Esophagus muscularis mucosa (tissue), 4 donors: ENCODE results near the gene AHI1. TPM values are rescaled to one million over a fixed set of nuclear protein-coding genes. Genes with fewer than 3 reads are reported as not detected.

ENCODE experiments used
- DNase-seq: peaks from one replicate; pipeline ENCODE4 v3.0.0-alpha.2; 2017; ENCODE audit errors: extremely low spot score
- H3K27ac ChIP-seq, 4 donors: fragments of 200-600 bp; sonication (generic); replicated peaks in 1 of 4; 1 replicate in 3 of 4; 2 replicates in 1 of 4; pipeline ENCODE4 v1.5.1; 2016 to 2019; ENCODE audit warnings: mild to moderate bottlenecking in 1 of 4
- H3K27me3 ChIP-seq, 4 donors: fragments of 200-600 bp; sonication (generic); one replicate each; pipeline versions ENCODE4 v1.5.1 to v1.6.0; 2016 to 2019
- H3K36me3 ChIP-seq, 4 donors: fragments of 200-600 bp; sonication (generic); one replicate each; pipeline ENCODE4 v1.5.1; 2016 to 2019
- H3K4me1 ChIP-seq, 4 donors: fragments of 200-600 bp; sonication (generic); one replicate each; pipeline ENCODE4 v1.5.1; 2016 to 2019
- H3K4me3 ChIP-seq, 4 donors: fragments of 200-600 bp; sonication (generic); 1 replicate in 2 of 4; 2 replicates in 2 of 4; pipeline ENCODE4 v1.5.1; 2016 to 2019; ENCODE audit warnings: mild to moderate bottlenecking in 4 of 4, moderate library complexity in 1 of 4
- H3K9me3 ChIP-seq, 4 donors: fragments of 200-600 bp; sonication (generic); 1 replicate in 3 of 4; 2 replicates in 1 of 4; pipeline ENCODE4 v1.5.1; 2016 to 2019
- CTCF ChIP-seq, 3 experiments: fragments of 200-600 bp in 2 of 3; fragments of 450-650 bp in 1 of 3; sonication (generic) in 2 of 3; IDR thresholded peaks; one replicate each; pipeline ENCODE4 v1.5.1; 2017 to 2019; ENCODE audit warnings: antibody characterized with exemption in 3 of 3, mild to moderate bottlenecking in 2 of 3, moderate library complexity in 1 of 3
- EP300 ChIP-seq: sonication (generic); formaldehyde crosslinking; IDR thresholded peaks from one replicate; pipeline ENCODE4 v1.6.1; 2017; ENCODE audit warnings: antibody characterized with exemption
- POLR2A ChIP-seq: fragments of 450-650 bp; IDR thresholded peaks from one replicate; pipeline ENCODE4 v1.6.1; 2017; ENCODE audit warnings: antibody characterized with exemption, moderate library complexity, mild to moderate bottlenecking, low read depth
- POLR2AphosphoS5 ChIP-seq, 2 donors: sonication (generic); formaldehyde crosslinking; IDR thresholded peaks; one replicate each; pipeline ENCODE4 v1.6.1; 2017; ENCODE audit warnings: antibody characterized with exemption in 2 of 2
- WGBS: methylation state at CpG from one replicate; pipeline ENCODE4 v1.1.5; 2018; 5-methylcytosine and 5-hydroxymethylcytosine counted together
- intact Hi-C: fragments of 100-400 bp; cut with DNase I; formaldehyde crosslinking; loops from one replicate; pipeline ENCODE4 v1.15.1; 2023
- small RNA-seq, 3 donors: library from RNA; depleted of rRNA; stranded (forward); fragments of <200 nt; gene quantifications; one replicate each; pipeline ENCODE3, GENCODE V24; 2016
- total RNA-seq, 4 donors: library from RNA; depleted of rRNA; stranded (reverse); fragments of >200 nt; gene quantifications; one replicate each; pipeline versions ENCODE4 v1.1.0 to v1.2.1, GENCODE V29; 2016

AHI1 gene
- total RNA-seq, 4 donors from 2014 or later, result 11.4 to 28.7 (median 16.2) TPM

GRCh38 chr6:135235716-135236115, 261.8 kb downstream of the AHI1 start:
- intact Hi-C loops, result no loop called here
- TF ChIP-seq CTCF (IDR thresholded peaks at IDR 0.05) (no peak), POLR2A (no peak), POLR2AphosphoS5 (IDR thresholded peaks at IDR 0.05) (no peak), EP300 (no peak)
- Histone ChIP-seq H3K4me3 (no peak overlapping the region), H3K9me3 (no peaks in the 10 kb centered on the region), H3K4me1 (peaks cover 0 to 6% (median 0%) of the 10 kb centered on the region in 4 donors), H3K27ac (no peak overlapping the region), H3K36me3 (no peaks in the 10 kb centered on the region), H3K27me3 (no peaks in the 10 kb centered on the region)
- no peak for DNase-seq
- WGBS, result 82% methylated on average over 5 of the region's 5 CpGs

- H3K4me3 ChIP-seq, result no peak overlapping the region
- TF ChIP-seq EP300, result no peak
- no peak for TF ChIP-seq POLR2AphosphoS5 (IDR thresholded peaks at IDR 0.05)
- no peak for TF ChIP-seq CTCF (IDR thresholded peaks at IDR 0.05)
- no peak for TF ChIP-seq POLR2A
- H3K36me3 ChIP-seq, result no peaks in the 10 kb centered on the region
- no peak overlapping the region for H3K27ac ChIP-seq
- no peaks in the 10 kb centered on the region for H3K9me3 ChIP-seq
- no peak for DNase-seq
- intact Hi-C loops, result no loop called here
- no peaks in the 10 kb centered on the region for H3K27me3 ChIP-seq
- WGBS, result 59% methylated on average over 1 of the region's 1 CpG
- H3K4me1 ChIP-seq, result peaks cover 0 to 6% (median 0%) of the 10 kb centered on the region in 4 donors
These were observed 263.1 kb downstream of the AHI1 start for GRCh38 chr6:135234492-135234780.

GRCh38 chr6:135233686-135234491, 263.7 kb downstream of the AHI1 start:
- Histone ChIP-seq H3K36me3 (no peaks in the 10 kb centered on the region), H3K9me3 (no peaks in the 10 kb centered on the region), H3K4me3 (no peak overlapping the region), H3K4me1 (peaks cover 0 to 6% (median 0%) of the 10 kb centered on the region in 4 donors), H3K27ac (no peak overlapping the region), H3K27me3 (no peaks in the 10 kb centered on the region)
- TF ChIP-seq CTCF (IDR thresholded peaks at IDR 0.05) (no peak), POLR2AphosphoS5 (IDR thresholded peaks at IDR 0.05) (no peak), EP300 (no peak), POLR2A (no peak)
- intact Hi-C loops, result no loop called here
- 44% methylated on average over 5 of the region's 5 CpGs for WGBS
- no peak for DNase-seq

Small RNA genes lying within 50 kb of the gene (small RNA-seq; reads per million reads assigned to genes)
- 0 reads per million in 3 donors for gene MIR548A2
- 0 reads per million in 3 donors for gene RF00019
